GM21737 (cell line): ENCODE results near the gene TMEM209.
"Not testable (repeated sequence)": the region's sequence is repeated elsewhere in the genome, so short reads cannot be mapped to it uniquely, and the experiment has no call there.

Experiments used
- ATAC-seq: cut with Tn5 transposase; IDR thresholded peaks from one replicate; pipeline ENCODE4 v1.9.1; 2021; ENCODE audit warnings: mild to moderate bottlenecking, moderate library complexity; ENCODE audit not compliant: unreplicated experiment

TMEM209 gene

DNA sequence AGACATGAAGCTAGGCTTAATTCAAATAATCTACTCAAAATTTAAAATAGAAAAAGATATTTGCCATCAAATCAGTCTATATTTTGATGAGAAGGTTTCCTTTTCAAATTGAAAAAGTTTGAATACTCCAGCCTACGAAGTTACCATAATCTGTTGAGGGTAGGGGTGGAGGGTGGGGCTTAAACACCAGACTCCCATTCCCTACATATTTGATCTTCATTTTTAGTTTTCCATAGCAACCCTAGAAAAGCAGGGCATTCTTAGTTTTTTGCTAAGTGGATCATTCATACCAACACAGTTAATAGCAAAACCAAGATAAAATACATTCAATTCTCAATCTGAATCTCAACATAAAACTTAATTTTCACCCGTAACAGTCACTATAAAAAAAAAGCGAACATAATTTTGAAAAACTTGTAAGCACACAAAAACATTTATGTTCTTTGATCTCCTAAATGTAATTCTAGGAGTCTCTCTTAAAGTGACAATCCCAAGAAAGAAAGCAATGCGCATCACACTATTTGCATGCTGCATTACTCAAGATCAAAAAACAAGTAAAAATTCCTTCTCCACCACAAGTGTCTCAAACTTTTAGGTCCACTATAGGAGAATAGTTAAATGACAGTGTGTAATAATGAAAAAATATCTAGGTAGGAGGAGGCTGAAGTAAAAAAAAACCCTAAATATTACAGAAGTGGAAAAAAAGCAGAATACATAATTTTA is 30.8 kb downstream of the TMEM209 start:
- no peak for ATAC-seq

DNA sequence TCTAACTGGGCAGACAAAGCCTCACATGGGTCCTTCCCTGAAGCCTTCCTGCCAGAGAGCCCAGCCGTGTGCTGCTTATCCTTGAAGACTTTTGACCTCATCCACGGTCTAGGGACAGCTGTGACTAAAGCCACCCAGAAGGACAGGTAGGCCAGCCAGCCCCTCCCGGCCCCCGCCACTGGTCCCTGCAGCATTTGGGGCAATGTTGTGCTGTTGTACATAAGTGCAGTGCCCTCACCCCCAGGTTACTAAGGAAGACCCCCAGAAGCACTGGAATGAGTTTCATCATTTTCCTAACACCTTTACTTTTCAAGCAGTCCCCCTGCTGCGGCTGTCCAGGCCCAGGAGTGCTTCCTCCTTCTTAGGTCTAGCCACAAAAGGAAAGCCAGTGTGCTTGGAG is 43.0 kb downstream of the TMEM209 start:
- no peak for ATAC-seq

DNA sequence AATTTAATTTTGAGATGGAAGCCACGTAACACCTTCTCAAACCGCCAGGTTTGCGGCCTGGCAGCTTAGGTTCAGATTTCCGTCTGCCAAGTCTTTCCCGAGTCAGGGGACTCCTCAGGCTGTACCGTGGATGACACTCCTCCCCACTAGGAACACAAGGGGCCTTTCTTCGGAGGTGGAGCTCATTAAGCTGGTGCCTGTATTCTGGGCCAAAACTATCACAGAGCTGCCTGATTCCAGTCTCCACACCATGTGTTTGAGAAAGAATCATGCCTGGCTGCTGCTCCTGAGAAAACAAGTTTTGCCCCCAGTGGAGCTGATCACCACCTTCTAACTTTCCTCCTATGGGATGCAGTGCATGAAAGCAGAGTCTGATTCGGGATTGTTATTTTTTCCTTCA is 44.8 kb downstream of the TMEM209 start:
- no peak for ATAC-seq

DNA sequence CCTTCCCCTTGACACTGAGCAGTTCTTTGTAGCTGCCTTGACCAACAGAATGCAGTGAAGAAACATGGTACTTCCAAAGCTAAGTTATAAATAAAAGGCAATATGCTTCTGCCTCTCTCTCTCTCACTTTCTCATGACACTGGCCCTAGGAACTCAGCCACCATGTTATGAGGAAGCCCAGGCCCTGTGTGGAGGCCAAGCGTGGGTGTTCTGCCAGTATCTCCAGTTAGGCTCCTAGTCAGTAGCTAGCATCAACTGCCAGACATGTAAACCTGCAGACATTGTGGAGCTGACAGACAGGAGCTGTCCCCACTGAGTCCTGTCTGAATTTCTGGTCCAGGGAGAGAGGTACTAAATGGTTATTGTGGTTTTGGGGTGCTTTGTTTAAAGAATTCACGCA is 45.2 kb downstream of the TMEM209 start:
- ATAC-seq, result no peak

DNA sequence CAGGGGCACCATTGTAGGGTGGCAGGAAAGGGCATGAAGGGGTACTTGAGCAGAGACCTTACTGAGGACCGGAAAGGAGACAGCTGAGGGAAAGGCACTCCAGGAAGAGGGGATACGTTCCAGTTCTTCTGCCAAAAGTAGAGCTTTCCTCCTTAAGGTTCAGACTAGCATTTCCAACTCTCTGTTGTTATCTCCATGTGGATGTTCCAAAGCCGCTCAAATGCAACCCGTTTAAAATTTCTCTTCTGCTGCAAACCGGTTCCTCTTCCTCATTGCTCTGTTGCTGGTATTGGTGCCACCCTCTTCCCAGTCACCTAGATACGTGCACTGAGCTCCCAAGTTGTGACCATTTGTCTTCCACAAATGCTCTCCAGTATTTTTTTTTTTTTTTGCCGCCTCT is 47.5 kb downstream of the TMEM209 start:
- no peak for ATAC-seq

DNA sequence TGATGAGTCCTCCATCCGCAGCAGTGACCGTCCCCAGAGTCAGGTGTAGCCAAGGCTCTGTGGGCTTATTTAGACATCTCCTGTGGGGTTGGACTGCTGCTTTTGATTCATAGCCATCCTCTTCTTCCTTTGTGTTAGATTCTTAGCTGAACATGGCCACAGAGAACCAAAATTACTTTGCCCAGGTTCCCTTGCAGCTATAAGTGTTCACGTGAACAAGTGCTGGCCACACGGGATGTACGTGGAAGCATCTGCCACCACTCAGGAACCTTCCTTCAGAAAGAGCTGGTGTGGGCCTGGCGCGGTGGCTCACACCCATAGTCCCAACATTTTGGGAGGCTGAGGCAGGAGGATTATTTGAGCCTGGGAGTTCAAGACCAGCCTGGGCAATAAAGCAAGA is 49.1 kb downstream of the TMEM209 start:
- no peak for ATAC-seq

DNA sequence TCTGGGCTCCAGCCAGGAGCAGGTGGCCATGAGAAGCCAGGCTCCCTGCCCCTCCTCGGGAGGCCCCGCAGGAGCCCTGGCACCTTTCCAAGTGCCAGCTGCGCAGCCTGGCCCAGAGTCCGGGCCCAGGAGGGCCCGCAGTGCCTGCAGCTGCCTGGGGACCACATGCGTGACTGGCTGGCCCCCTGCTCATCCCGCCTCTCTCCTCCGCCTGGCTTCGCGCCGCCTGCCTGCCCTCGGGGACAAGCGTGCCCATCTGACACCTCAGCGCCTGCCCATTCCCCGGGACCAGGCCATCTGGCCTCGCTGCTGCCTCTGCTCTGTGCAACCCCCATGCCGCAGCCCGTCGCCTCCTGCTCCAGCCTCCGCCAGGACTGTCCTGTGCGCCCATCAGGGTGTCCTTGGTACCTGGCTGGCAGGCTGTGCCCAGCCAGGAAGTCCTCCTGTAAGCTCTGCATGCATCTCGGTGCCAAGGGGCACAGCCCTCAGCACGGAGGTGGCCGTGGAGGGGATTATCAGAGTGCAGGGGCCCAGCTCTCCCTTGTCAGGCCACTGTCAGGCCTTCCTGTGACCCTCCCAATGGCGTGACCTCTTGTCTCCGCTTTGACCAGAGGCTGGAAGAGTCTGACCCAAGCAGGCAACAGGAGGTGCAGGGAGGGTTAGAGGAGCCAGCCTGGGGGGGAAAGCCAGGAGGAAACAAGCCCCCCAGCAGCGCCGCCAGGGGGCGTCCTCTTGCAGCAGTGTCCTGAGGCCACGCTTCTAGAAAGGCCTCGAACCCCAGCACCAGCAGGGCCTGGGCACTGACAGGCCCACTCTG is 50.5 kb downstream of the TMEM209 start:
- no peak for ATAC-seq

DNA sequence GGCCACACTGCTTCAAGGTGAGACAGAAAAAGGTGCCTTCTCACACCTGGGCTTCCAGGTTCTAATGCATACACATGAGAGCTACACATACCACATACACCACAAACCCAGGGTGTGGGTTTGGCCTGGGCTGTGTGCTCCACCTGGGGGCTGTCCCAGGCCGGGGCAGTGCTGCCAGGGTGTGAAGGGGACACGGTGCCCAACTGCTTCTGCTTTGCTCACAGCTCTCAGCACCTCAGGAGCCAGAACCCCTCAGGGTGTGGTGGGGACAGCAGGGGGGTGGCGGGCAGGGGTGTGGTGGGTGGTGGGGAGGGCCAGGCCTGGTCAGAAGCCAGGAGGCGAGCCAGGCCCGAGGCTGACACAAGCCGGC is 51.1 kb downstream of the TMEM209 start:
- ATAC-seq, result no peak

DNA sequence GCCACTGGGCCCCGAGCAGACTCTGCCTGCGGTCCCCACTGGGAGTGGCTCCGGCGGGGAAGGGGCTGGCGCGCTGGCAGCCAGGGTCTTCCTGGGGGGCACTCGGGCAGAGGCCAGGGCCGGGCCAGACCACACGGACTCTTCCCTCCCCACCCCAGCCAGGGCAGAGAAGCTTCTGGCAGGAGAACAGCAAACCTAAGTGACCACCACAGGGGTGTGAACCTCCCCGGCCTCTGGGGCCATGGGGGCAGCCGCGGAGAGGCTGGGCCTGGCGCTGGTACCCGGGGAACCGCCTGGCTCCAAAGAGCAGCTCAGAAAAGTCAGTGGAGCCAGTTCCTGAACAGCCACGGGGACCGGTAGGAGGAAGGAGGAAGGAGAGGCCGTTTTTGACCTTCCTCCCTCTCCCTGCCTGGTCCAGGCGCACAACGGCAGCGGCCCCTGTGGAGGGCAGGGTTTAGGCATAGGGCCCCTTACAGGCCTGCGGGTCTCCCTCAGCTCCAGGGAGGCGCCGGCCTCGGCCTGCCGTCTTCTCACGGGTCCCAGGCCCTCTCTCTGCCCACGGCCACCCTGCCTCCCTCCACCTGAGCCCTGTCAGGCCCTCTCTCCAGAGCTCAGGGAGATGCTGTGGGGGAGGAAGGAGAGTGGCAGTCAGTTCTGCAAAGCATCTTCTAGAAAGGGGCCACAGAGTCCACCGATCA is 51.8 kb downstream of the TMEM209 start:
- ATAC-seq, result no peak

DNA sequence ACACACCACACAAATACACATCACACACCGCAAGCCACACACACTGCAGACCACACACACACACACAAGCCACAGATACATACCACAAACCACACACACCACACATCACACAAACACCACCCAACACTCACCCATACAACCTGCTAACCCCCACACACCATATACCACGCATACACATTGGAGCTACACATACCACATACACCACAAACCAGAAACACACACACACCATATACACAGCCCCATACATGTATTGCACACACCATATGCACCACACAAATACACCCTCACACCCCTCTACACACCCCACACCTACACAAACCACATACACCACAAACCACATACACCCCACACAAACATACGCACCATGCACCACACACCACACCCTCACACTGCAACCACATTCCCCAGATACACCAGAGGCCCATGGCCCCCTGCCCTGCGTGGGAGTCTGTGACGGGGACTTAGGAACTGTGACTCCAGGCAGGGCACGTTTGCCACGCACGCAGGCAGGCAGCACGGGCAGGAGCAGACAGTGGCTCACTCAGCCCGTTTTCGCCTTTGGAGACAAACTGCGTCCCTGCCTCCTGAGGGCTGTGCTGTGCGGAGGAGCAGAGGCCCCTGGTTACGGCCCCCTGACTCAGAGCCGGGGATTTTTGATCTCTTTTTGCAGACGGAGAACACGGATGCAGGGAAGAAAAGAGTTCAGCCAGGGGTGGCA is 52.6 kb downstream of the TMEM209 start:
- no peak for ATAC-seq

DNA sequence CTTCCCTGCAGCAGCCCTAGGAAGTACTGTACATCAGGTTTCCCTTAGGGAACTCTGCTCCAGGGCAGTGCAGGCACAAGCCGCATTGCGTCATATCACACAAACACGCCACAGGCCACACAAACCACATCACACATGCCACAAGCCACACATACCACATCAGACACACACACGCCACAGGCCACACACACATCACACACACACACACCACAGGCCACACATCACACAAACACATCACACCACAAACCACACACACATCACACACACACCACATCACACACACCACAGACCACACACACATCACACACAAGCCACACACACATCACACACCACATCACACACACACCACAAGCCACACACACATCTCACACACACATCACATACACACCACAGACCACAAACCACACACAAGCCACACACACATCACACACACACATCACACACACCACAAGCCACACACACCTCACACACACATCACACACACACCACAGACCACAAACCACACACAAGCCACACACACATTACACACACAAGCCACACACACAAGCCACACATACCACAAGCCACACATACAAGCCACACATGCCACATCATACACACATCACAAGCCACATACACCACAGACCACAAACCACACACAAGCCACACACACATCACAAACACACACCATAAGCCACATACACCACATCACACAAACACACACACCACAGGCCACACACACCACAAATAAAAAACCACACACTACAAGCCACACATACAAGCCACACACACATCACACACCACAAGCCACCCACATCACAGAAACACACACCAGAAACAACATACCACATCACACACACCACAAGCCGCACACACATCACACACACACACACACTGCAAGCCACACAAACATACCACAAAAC is 53.4 kb downstream of the TMEM209 start:
- ATAC-seq, result no peak

DNA sequence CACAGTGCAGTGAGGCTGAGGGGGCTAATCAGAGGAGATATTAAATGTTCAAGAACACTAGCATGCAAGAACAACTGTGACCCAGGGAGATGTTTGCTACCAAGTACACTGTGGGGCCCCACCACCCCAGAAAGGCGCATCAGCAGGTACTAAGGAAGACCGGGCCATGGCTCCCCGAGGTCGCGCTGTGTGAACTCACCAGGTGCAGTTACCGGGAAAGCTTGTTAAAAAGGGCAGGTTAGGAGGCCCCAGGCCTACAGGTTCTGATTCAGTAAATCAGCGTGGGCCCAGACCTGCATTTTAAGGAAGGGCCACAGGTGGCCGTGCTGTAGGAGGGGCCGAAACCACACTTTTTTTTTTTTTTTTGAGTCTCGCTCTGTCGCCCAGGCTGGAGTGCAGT is 54.6 kb downstream of the TMEM209 start:
- ATAC-seq, result no peak

DNA sequence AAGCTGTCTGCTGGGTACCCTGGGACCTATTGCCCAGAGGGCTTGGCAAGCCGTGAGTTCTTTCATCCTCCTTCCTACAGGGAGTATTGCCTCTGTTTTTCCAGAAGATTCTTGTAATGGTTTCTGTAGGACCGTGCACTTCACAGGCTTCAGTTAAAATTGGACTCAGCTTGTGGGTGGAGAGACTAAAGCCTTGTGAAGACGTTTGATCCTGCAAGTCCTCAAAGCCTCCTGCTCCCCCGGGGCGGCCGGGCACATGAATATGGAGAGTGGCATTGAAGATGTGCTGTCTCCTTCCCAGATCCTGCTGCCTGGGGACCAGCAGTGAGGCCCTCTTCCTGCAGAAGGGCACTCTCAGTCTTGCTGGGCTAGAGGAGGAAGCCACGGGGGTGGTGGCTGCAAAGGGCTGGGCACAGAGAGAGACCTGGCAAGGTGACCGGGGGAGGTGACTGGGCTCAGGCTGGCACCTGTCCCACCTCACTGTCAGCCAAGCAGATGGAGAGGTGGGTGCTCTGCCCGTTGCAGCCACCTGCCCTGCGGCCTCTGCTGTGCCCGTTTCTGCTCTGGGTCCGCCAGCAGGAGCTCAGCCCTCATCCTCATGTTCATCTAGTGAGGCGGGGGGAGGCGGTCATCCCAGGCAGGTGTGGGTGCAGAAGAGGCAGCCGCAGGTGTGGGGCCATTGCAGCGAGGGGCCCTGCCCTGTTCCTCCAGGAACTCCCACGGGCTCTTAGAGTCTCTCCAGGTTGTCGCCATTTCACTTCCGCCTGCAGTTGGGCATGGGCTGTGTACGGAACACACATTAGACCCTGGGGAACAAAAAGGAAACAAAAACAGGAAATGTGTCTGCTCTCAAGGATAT is 55.7 kb downstream of the TMEM209 start:
- ATAC-seq, result peak; percentile 72

DNA sequence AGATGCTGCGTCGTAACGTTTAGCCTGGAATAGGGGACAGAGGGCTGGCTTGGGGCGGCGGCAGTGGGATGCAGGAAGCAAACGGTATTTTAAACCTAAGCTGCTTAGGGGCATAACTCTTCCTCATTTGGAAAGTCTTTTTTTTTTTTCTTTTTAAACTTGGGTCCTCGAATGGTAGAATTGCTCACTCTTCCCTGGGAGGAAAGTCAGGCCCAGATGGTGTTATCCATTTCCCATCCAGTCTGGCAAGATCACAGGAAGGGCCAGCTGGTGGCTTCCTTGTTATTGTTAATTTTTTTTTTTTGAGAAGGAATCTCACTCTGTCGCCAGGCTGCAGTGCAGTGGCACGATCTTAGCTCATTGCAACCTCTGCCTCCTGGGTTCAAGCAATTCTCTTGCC is 56.6 kb downstream of the TMEM209 start:
- no peak for ATAC-seq

DNA sequence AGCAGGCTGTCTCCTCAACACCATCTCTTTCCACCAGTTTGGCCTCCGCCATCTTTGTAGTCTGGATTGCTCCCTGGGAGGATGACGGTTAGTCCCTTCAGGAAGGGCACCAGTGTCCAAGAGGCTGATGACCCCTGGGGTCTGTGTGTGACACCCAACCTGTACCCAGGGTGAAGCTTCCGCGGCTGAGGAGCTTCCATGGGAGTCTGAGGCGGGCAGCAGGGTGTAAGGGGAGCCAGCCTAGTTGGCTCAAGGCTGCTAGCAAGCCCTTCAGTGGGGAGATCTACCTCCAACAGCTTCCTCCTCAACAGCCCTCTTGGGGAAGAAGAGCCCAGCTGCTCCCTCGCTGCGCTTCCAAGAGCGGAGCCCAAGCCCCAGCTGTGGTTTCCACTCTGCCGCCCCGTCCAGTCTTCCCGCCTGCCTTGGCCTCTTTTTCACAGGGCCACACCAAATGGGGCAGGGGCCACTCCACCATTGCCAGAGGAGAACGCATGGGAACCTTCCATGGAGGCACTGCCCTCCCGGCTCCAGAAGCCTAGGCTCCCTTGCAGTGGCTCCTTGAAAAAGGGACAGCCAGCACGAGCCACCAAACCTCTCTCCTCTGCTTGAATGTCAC is 57.4 kb downstream of the TMEM209 start:
- ATAC-seq, result no peak

DNA sequence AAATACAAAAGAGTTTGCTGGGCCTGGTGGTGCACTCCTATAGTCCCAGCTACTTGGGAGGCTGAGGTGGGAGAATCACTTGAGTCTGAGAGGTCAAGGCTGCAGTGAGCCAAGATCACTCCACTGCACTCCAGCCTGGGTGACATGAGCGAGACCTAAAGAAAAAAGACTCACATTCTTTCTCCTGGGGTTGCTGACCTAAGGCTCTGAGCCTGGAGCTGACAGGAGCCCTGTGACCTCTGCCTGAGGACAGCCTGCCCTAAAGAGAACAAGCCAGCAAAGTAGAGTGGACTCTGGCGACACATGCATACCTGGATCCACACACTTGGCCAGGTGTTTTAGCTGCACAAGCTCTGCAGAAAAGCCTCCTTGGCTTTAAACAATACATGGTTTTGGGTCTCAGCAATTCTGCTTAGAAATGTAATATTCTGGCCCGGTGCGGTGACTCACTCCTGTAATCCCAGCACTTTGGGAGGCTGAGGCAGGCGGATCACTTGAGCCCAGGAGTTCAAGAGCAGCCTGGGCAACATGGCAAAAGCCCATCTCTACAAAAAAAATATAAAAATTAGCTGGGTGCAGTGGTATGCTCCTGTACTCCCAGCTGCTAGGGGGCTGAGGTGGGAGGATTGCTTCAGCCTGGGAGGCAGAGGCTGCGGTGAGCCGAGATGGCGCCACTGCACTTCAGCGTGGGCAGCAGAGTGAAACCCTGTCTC is 58.4 kb downstream of the TMEM209 start:
- no peak for ATAC-seq

DNA sequence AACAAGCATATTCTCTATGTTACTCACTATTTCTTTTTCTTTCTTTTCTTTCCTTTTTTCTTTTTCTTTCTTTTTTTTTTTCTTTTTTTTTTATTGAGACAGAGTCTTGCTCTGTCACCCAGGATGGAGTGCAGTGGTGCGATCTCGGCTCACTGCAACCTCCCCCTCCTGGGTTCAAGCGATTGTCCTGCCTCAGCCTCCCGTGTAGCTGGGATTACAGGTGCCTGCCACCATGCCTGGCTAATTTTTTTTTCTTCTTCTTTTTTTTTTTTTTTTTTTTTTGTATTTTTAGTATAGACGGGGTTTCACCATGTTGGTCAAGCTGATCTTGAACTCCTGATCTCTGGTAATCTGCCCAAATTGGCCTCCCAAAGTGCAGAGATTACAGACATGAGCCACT is 59.1 kb downstream of the TMEM209 start:
- ATAC-seq, result not testable (repeated sequence)

DNA sequence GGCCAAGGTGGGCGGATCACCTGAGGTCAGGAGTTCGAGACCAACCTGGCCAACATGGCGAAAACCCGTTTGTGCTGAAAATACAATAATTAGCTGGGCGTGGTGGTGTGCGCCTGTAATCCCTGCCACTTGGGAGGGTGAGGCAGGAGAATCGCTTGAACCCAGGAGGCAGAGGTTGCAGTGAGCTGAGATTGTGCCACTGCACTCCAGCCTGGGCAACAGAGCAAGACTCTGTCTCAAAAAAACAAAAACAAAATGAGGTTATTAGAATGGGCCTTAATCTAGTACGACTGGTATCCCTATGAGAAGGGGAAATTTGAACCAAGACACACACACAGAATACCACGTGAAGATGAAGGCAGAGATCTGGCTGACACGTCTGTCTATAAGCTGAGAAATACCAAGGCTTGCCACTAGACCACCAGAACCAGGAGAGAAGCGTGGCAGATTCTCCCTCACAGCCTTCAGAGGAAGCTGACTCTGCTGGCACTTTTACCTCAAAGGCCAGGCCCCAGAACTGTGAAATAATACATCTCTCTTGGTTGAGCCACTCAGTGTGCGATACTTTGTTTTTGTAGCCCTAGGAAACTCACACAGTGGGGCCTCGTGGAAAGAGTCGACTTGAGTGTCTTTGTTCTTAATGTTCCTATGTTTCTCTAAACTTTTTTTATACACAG is 59.6 kb downstream of the TMEM209 start:
- no peak for ATAC-seq
